ENCODE results near the gene AS3MT. TPM values are rescaled to one million over a fixed set of nuclear protein-coding genes. Genes with fewer than 3 reads are reported as not detected.

The AS3MT gene
- total RNA-seq, 2 donors from 2014 or later = 10.2 to 20.9 TPM

DNA sequence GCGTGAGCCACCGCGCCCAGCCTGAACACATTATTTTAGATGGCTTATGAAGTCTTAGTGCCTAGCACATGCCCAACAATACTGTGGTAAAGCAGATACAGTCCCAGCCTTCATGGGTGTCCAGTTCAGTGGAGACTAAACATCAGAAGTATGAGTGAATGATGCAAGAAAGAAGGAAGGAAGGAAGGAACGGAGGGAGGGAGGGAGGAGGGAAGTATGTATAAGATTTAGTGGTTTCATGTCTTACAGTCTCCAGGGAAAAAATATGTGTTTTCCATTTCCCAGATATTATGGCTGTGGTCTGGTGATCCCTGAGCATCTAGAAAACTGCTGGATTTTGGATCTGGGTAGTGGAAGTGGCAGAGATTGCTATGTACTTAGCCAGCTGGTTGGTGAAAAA lies 2.9 kb downstream of the AS3MT start:
- Mint-ChIP-seq H3K4me1 (peaks cover 11% of the 10 kb centered on the region), H3K4me3 (no peak overlapping the region), H3K36me3 (ENCODE audit: low read depth) (peaks cover 3% of the 10 kb centered on the region), H3K27ac (no peak overlapping the region), H3K9me3 (no peaks in the 10 kb centered on the region), H3K27me3 (ENCODE audit: insufficient read depth) (peaks cover 2% of the 10 kb centered on the region)
- Histone ChIP-seq H3K9me3 (ENCODE audit: control insufficient read depth, low read length) (no peaks in the 10 kb centered on the region), H3K27ac (ENCODE audit: low read depth, low read length) (no peak overlapping the region), H3K27me3 (ENCODE audit: control insufficient read depth, insufficient read depth, low read length, poor library complexity, severe bottlenecking) (no peaks in the 10 kb centered on the region), H3K4me1 (ENCODE audit: control insufficient read depth, insufficient read depth, low read length) (no peaks in the 10 kb centered on the region), H3K9ac (ENCODE audit: extremely low read depth, low read length, poor library complexity, severe bottlenecking) (no peak overlapping the region), H3K36me3 (ENCODE audit: control insufficient read depth, insufficient read depth, low read length) (no peaks in the 10 kb centered on the region), H3K4me3 (ENCODE audit: low read length) (no peak overlapping the region)
- WGBS, 2 experiments (ENCODE audit: insufficient coverage in 1 of 2, insufficient read length in 1 of 2) = 96 to 100% methylated on average over 1 to 4 of the region's 4 CpGs
- no peak for TF ChIP-seq CTCF (conservative IDR thresholded peaks at IDR 0.05)
- no peak for DNase-seq

- WGBS, 2 experiments (ENCODE audit: insufficient coverage in 1 of 2, insufficient read length in 1 of 2) = 91 to 98% methylated on average over 2 of the region's 2 CpGs
- Mint-ChIP-seq H3K4me3 (no peak overlapping the region), H3K4me1 (no peaks in the 10 kb centered on the region), H3K9me3 (no peaks in the 10 kb centered on the region), H3K27me3 (ENCODE audit: insufficient read depth) (no peaks in the 10 kb centered on the region), H3K27ac (no peak overlapping the region), H3K36me3 (ENCODE audit: low read depth) (peaks cover 15% of the 10 kb centered on the region)
- Histone ChIP-seq H3K4me1 (ENCODE audit: control insufficient read depth, insufficient read depth, low read length) (no peaks in the 10 kb centered on the region), H3K9ac (ENCODE audit: extremely low read depth, low read length, poor library complexity, severe bottlenecking) (no peak overlapping the region), H3K27ac (ENCODE audit: low read depth, low read length) (no peak overlapping the region), H3K4me3 (ENCODE audit: low read length) (no peak overlapping the region), H3K36me3 (ENCODE audit: control insufficient read depth, insufficient read depth, low read length) (peaks cover 6% of the 10 kb centered on the region), H3K27me3 (ENCODE audit: control insufficient read depth, insufficient read depth, low read length, poor library complexity, severe bottlenecking) (no peaks in the 10 kb centered on the region), H3K9me3 (ENCODE audit: control insufficient read depth, low read length) (no peaks in the 10 kb centered on the region)
- no peak for DNase-seq
- TF ChIP-seq CTCF (conservative IDR thresholded peaks at IDR 0.05) = no peak
Measured at GRCh38 chr10:102876747-102877153, 7.5 kb downstream of the AS3MT start.

DNA sequence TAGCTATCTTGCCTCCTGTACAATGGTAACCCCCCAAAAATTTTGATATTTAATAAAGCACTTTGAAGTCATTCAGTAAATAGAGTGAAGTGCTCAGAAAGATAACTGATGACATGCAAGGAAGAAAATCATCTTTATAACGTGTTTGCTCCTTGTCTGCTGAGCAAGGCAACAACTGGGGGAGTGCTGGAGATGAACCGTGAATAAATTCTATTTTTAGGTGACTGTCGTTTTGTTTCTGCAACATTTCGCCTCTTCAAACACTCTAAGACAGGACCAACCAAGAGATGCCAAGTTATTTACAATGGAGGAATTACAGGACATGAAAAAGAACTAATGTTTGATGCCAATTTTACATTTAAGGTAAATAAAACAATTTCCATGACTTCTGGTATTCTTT lies 9.4 kb downstream of the AS3MT start:
- Histone ChIP-seq H3K27me3 (ENCODE audit: control insufficient read depth, insufficient read depth, low read length, poor library complexity, severe bottlenecking) (no peaks in the 10 kb centered on the region), H3K9ac (ENCODE audit: extremely low read depth, low read length, poor library complexity, severe bottlenecking) (no peak overlapping the region), H3K27ac (ENCODE audit: low read depth, low read length) (no peak overlapping the region), H3K4me3 (ENCODE audit: low read length) (no peak overlapping the region), H3K9me3 (ENCODE audit: control insufficient read depth, low read length) (no peaks in the 10 kb centered on the region), H3K36me3 (ENCODE audit: control insufficient read depth, insufficient read depth, low read length) (peaks cover 6% of the 10 kb centered on the region), H3K4me1 (ENCODE audit: control insufficient read depth, insufficient read depth, low read length) (no peaks in the 10 kb centered on the region)
- no peaks in the 10 kb centered on the region for H3K27me3 Mint-ChIP-seq (ENCODE audit: insufficient read depth)
- no peak overlapping the region for H3K27ac Mint-ChIP-seq
- no peaks in the 10 kb centered on the region for H3K4me1 Mint-ChIP-seq
- no peaks in the 10 kb centered on the region for H3K9me3 Mint-ChIP-seq
- WGBS, 2 experiments (ENCODE audit: insufficient coverage in 1 of 2, insufficient read length in 1 of 2) = 92 to 98% methylated on average over 4 of the region's 4 CpGs
- no peak for DNase-seq
- no peak for TF ChIP-seq CTCF (conservative IDR thresholded peaks at IDR 0.05)
- peaks cover 15% of the 10 kb centered on the region for H3K36me3 Mint-ChIP-seq (ENCODE audit: low read depth)
- H3K4me3 Mint-ChIP-seq = no peak overlapping the region

Measured in endodermal cell (in vitro differentiated cells).